HEK293T (cell line): ENCODE data around the gene ALK.

Experiments
- BHLHE40 ChIP-seq: fragments of 450-650 bp; IDR thresholded peaks from 2 replicates; pipeline ENCODE4 v1.6.1; 2016; ENCODE audit warnings: mild to moderate bottlenecking, moderate library complexity, borderline replicate concordance
- ELF4 ChIP-seq: fragments of 450-650 bp; IDR thresholded peaks from 2 replicates; pipeline ENCODE4 v1.6.1; 2017; ENCODE audit warnings: antibody characterized with exemption
- FOXK2 ChIP-seq: fragments of 450-650 bp; IDR thresholded peaks from 2 replicates; pipeline ENCODE4 v1.6.1; 2016; ENCODE audit warnings: mild to moderate bottlenecking
- TF ChIP-seq, protein P1 (sequence below): fragments of 450-650 bp; IDR thresholded peaks from 2 replicates; pipeline ENCODE4 v1.6.1; 2016

DNA sequence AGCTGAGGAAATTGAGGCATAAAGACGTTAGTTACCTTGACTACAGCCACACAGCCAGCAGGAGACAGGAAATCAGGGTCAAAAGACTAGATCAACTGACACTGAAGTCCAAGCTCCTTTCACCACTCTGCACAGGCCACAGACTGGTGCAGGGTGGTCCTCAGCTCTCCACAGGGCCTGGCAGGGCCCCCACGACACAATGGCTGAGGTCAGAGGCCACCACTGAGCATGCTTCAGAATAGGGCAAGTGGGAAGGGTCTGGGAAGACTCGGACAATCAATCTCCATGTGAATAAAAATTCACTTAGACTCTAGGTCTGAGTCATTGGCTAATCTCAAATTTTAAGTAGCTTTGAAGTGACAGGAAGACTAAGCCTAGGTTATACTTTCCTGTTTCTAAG lies 201.7 kb downstream of the ALK start:
- TF ChIP-seq FOXK2 (no peak), BHLHE40 (no peak), ELF4 (no peak)
- TF ChIP-seq, protein P1, sequence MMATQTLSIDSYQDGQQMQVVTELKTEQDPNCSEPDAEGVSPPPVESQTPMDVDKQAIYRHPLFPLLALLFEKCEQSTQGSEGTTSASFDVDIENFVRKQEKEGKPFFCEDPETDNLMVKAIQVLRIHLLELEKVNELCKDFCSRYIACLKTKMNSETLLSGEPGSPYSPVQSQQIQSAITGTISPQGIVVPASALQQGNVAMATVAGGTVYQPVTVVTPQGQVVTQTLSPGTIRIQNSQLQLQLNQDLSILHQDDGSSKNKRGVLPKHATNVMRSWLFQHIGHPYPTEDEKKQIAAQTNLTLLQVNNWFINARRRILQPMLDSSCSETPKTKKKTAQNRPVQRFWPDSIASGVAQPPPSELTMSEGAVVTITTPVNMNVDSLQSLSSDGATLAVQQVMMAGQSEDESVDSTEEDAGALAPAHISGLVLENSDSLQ, result no peak
